K562 (cell line): ENCODE results near the gene CDYL.
"Not testable (repeated sequence)": the region's sequence is repeated elsewhere in the genome, so short reads cannot be mapped to it uniquely, and the experiment has no call there.

Experiments used
- POLR2AphosphoS2 ChIP-seq: IDR thresholded peaks from 2 replicates; pipeline ENCODE4 v1.6.1; 2012; ENCODE audit warnings: low read length, improper control_type of control experiment
- ZKSCAN3 ChIP-seq: fragments of 250-450 bp; sonication (Bioruptor Pico); IDR thresholded peaks from 2 replicates; pipeline ENCODE4 v1.4.0; 2020

GRCh38 chr6:5005038-5005433 is 228.8 kb downstream of the CDYL start:
- not testable (repeated sequence) for TF ChIP-seq ZKSCAN3 (CRISPR knock-in tag); POLR2AphosphoS2
